HG03045 (cell line): ENCODE results near the gene PUM2.
"Not testable (repeated sequence)": the region's sequence is repeated elsewhere in the genome, so short reads cannot be mapped to it uniquely, and the experiment has no call there.

ENCODE experiments used
- ATAC-seq: cut with Tn5 transposase; IDR thresholded peaks from one replicate; pipeline ENCODE4 v1.9.1; 2021; ENCODE audit warnings: mild to moderate bottlenecking, moderate library complexity; ENCODE audit not compliant: unreplicated experiment

The PUM2 gene

DNA sequence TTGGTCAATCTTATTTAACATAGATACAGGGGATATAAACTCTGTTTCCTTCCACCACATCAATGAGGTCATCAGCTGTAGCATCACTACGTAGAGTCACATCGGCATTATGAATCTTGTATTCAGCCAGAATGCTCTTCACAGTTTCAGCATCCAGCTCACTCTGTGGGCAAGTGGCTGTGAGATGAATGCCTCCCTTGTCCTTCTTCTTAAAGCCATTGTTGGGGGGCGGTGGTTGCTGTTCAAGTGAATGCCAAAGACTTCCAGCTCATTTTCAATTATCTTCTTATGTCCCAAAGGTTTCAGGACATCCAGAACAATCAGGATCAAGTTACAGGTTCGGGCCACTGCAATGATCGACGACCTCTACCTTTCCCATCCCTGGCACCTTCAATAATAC is 110.4 kb downstream of the PUM2 start:
- ATAC-seq: not testable (repeated sequence)

DNA sequence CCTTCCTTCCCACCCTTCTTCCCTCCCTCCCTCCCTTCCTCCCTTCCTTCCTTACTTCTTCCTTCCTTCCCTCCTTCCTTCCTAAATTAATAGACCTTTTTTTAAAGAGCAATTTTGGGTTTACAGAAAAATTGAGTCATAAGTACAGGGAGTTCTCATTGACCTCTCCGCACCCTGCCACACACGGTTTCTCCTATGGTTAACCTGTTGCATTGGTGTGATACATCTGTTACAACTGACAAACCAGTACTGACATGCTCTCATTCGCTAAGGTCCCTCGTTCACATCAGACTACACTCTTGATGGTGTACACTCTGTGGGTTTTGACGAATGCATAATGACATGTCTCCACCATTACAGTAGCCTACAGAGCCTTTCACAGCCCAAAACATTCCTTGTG is 114.1 kb downstream of the PUM2 start:
- no peak for ATAC-seq

DNA sequence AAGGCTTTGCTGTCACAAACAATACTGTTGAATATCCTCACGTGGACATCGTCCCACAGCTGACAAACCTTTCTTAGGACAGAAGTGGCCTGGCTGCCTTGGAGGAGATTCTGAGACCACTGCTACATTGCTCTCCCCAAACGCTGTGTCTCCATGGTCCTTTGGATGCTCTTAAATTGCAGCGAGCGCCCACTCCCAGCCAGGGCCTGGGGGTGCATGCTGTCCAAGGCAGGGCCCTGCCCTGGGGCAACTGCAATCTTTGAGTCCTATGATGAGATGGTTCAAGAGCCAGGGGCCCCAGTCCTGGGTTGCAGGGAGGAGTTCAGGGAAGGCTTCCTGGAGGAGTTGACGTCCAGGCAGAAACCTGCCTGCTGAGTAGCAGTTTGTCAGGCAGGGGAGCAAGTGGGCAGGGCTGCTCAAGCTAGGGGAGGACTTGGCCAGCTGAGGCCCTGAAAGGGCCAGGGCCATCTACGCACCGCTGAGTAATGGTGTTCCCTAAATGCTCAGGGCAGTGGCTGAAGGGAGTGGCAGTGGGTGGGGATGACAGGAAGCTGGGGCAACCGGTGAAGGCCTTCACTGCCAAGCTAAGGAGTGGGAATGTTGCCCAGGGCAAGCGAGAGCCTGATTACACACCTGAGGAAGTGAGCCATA is 114.9 kb downstream of the PUM2 start:
- ATAC-seq: no peak

DNA sequence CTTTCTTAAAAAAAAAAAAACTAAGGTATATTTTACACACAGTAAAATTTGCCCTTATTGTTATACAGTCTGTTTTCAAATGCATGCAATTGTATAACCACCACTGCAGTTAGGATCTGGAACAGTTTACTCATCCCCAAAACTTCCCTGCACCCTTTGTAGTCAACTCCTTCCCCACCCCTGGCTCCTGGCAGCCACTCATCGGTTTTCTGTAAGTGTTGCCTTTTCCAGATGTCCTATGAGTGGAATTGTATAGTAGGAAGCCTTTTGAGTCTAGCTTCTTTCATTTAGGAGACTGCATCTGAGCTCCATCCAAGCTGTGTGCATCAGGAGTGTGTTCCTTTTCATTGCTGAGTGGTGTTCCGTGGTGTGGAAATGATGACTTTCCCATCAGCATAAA is 116.0 kb downstream of the PUM2 start:
- ATAC-seq: not testable (repeated sequence)

DNA sequence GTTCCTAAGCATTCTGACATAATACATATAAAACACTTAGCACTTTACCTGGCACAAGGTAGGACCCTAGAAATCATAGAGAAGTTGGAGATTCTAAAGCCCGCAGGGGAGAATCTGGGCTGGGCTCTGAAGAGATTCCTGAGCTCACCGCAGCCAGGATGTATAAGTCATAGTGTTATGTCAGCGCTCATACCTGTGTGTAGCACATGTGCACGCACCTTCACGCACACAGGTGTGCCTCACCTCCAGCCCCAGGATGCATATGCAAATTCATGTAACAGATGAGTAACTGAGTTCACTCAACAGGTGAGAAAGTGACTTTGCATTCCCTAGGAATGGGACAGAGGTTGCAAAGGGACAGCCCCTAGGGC is 117.8 kb downstream of the PUM2 start:
- ATAC-seq: no peak

DNA sequence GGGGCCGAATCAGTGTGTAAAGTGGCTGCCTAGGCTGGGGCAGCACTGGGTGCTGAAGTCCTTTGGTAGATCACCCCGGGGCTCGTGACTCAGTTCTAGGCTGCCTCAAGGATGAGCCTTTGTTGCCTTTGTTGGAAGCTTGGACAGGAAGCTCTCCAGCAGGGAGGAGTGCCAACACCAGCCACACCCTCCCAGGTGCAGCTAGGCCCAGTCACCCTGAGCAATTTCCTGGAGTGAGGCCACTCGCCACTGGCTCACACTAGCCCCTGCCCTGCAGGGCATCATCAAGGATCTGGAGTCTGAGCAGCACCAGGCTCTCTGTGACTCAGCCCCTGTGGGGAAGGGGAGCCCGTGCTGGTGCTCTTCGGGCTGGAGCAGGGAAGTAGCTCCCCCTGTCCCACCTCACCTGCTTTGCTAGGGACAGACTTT is 119.0 kb downstream of the PUM2 start:
- no peak for ATAC-seq

DNA sequence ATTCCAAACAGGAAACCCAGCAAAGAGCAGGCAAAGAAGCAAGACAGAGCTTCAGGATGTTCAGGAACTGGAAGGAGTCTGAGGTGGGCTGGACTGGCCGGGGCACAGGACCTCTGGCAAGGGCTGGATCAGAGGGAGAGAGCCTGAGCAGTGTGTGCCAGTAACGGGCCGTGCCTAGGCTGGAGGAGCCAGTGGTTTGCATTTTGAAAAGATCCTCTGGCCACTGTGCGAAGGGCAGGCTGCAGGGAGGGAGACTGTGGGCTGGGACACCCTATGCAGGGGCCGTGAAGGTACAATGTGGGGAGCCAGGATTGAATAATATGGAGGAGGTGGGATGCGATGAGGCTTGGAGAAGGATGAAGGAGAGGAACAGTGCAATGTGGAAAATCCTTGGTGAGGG is 119.5 kb downstream of the PUM2 start:
- ATAC-seq: no peak

DNA sequence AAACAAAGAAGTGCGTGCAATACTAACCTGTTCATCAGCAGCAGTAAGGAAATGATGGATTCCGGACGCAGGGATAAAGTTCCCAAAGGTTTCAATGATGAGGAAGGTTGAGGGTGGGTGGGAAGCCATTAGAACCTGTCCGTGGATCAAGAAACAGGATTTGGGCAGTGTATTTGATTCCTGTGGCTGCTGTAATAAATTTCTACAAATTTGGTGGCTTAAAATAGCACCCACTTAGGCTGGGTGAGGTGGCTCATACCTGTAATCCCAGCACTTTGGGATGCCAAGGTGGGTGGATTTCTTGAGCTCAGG is 120.6 kb downstream of the PUM2 start:
- ATAC-seq: no peak

DNA sequence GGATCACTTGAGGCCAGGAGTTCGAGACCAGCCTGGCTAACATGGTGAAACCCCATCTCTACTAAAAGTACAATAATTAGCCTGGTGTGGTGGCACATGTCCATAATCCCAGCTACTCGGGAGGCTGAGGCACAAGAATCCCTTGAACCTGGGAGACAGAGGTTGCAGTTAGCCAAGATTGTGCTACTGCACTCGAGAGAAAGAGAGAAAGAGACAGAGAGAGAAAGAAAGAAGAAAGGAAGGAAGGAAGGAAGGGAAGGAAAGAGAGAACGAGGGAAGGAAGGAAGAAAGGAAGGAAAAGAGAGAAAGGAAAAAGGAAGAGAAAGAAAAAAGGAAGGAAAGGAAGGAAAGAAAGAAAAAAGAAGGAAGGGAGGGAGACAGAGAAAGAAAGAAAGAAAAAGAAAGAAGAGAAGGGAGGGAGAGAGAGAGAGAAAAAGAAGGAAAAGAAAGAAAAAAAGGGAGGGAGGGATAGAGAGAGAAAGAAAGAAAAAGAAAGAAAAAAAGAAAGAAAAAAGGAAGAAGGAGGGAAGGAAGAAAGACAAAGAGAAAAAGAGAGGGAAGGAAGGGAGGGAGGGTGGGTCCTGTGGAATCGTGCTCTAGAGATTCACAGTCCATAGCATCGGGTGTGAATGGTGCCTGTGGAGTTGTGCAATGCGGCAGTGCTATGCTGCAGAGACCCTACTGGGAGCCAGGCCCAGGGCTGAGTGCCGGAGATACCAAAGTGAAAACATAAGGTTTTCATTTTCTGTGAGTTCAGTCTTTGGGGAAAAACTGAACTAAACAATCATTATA is 121.1 kb downstream of the PUM2 start:
- ATAC-seq: no peak

DNA sequence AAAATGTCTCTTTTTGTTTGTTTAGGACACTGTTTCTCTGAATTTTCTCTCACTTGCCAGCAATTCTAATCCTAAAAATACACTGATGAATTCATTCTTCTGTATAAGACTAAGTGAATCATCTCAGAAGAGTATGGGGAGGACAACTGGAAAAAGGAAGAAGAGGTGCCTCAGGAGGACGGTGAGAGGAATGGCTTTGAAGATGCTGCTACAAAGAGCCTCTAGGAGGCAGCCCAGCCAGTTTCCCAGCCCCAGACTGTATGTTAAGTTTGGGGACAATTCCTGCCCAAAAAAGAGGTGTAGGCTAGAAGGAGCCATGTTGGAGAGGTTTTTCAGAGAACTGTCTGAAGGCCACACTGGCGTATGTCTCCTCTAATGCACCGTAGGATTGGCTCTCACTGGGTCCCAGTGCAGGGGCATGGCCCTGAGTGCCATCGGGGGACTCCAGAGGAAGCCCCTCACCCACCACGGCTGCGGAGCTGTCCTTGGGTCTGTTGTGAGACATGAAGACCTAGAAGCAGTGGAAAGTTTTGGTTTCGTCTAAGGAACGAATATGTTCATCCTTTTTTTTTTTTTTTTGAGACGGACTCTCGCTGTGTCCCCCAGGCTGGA is 122.6 kb downstream of the PUM2 start:
- ATAC-seq: no peak

DNA sequence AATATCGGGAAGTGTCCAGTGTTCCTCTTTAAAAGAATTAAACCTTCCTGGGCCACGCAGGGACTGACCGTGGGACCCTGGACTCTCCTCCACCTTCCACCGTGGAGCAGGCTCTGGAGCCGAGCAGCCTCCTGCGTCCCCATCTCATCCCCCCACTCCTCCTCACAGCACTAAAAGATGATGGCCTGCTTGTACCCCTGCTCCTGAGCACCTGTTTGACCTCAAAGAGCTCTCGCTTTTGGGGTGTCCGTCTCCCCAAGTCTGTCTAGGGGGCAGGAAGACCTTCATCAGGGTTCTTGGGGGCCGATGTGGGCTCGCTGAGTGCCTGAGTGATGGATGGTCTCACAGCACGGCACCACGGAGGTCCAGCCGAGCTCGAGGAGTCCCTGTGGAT is 124.5 kb downstream of the PUM2 start:
- no peak for ATAC-seq

DNA sequence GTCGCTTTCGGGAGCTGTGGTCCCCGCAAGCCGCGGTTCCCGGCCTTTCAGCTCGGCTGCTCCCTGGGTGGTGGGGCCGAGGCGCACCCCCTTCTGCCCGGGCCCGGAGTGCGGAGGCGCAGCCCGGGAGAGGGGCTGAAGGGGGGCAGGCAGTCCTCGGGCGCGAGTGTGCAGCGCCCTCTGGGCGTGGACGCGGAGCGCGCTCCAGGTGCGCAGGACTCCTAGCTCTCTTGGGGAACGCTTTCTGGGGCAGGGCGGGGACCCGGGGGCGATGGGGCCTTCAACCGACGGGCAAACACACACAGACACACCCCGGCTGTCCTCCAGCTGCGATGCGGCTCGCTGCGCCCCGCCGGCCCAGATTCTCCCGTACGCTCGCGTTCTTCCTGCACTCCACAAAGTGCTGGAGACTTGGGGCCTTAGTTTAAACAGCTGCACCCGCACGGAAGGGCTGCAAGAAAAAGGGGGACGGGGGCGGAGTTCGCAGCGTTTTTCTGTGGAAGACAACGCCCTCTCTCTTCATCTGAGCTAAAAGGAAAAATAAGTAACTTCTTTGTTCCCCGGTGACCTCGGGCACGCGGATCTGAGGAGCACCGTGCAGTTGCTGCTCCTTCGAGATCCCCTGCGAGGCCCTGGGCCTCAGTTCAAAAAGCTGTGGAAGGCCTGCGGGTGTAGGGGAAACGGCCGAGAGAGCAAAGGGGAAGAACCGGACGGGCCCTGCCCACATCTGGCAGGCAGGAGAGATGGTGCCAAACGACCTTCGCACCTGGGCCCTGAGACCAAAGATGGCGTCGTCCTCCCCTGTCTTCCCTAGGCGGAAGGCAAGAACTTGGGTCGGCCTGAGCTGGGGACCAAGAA is 125.1 kb downstream of the PUM2 start:
- ATAC-seq: peak; percentile 45

DNA sequence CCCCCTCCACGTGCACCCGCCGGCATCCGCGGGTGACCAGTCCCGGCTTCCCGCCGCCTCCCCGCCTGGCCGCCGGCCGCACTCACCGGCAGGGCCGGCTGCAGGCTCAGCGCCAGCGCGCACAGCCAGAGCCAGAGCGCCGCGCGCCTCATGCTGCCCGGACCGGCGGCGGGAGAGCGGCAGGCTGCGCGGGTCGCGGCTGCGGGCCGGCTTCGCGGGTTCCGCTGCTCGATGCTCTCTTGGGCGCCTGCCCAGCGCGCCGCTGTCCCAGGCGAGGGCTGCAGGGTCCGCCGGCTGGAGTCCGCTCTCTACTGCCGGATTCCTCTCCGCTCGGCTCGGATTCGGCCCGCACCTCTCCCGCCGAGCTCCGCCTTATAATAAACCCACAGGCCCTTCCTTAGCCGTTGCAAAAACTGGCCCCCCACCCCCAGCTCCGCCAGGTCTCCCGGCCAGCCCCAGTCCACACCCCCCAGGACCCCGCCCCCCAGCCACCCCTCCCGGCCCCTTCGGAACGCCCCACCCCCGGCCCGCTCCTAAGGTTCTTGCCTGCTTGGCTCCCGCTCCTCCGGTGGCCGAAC is 125.8 kb downstream of the PUM2 start, which contains the start of gene SDC1:
SDC1 (minus strand) TSS at position 415 of the 578 bp plus-strand sequence; CDS start at position 152, 263 bp downstream.
- ATAC-seq: no peak

DNA sequence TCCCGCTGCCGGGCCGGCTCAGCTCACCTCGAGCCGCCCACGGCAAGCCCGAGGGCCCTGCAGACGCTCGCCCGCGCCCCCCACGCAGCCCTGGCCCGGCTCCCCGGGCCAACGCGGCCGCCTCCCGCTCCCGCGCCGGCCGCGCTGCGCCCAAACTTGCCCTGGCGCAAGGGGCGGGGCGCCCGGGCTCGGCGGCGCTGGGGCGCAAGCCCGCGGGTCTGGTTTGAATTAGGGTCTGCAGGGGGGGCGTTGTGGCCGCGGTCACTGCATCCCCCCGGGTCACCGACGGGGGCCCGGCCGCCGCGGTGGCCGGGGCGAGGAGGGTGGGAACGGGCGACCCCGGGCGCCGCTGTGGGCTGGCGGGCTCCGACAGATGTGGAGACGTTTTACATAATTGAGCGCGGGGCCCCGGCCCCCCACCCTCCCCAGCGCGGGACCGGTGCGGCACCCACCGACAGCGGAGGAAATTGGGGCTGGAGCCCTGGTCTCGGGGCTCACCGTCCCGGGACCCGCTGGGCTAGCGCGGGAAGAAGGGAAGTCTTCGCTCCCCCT is 126.4 kb downstream of the PUM2 start:
- no peak for ATAC-seq

DNA sequence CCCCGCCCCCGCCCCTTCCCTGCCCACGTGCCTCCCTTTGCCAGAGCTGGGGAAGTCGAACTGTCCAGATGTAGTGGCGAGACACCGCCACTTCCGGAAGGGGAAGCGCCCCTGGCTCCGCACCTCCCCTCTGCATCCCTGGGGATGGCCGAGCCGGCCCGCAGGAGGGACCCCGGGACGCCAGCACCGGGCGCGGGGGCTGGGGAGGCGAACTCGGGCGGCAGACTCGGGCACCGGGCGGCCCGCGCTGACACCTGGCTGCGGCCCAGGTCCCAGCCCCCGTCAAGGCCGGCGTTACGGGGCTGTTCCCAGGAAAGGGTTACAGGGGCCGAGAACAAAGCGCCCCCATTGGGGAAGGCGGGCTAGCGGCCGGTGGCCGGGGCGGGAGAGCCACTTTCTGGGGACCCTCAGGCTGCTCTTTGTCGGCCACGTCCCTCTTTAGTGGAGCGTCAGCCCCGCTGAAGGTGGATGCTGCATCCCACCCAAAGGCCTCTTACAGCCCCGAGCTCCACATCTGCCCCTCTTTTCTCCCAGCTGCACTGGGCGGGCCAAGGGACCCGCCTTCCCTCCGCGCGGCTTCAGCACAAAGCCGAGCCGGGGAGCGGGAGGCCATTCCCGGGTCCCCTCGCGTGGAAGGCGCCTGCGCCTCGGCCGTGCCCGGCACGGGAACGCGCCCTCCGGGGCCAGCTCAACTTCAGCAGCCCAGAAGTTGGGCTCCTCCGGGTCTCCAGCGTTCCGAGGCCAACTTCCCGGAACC is 127.1 kb downstream of the PUM2 start:
- ATAC-seq: no peak

DNA sequence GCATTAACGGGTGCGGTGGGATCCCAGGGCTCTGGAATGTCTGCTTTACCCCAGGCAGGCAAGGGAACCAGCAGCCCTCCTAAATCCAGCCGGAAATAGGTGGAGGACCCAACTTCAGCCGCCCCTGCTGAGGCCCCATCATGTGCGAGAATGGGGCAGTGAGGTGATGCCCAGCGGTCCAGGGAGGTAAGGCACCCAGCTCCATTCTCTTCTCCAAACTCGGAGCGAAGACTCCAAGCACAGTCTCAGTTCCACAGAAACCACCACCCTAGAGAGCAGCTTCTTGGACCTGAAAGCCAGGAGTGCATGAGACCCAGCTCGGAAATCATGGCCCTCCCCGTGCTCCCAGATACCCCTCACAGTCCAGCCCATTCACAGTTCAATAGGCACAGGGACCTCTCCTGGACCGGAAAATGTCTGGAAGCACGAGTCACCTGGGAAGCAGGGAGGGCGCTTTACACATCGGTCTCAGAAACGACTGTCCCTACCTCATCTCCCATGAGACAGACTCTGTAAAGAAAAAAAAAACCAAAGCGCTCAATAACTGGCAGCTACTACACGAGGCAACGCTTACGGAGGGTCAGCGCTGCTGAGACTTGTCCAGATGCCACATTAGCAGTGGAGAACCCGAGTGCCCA is 127.8 kb downstream of the PUM2 start:
- ATAC-seq: no peak

DNA sequence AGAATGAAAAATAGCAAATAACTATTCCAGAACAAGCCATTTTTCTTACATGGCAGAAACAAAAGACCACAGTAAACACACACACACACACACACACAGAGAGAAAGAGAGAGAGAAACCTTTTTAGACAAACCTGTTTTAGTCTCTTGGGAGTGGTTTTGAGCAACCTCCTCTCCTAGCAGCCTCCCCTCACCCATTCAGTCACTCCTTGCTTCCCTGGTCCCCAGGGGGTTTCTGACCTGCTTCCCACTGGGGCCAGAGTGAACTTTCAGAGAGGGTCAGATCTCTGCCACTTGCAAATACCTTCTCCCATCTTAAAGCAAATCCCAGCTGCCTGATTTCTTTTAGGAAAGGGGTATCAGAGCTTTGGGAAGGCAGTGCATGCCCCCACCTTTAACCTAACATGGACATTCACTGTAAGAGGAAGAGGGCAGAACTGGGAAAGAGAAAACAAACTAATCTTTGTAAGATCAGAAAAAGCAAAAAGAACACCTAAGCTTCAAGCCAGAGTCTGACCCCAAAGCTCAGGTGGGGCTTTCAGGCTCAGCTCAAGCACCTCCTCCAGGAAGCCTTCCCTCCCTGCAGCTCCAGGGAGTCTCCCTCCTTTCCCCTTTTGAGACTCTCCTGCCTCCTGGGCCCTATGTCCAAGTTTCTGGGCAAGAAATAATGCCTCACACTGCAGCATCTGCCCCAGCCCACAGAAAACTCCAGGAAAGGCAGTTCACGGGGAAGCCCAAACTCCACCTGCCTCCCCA is 128.5 kb downstream of the PUM2 start:
- ATAC-seq: no peak

DNA sequence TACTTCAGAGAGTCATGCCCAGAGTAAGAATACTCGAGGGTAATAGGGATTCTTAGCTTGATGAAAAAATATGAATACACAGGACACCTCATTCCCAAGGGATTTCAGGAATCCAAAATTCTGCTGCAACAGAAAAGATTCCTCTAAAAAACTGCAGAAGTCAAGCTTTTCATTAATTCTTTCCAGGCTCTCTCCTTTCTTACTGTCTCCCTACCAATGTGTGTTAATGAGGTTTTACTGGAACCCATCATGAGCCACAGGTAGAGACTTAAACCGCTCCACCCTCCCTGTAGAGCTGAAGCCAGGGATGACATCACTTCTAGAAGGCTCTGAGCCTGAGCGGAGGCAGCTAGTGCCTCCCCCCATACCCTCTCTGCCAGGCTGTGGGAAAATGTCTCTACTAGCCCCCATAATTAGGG is 129.1 kb downstream of the PUM2 start:
- ATAC-seq: no peak
